Measurements from ENCODE around the gene MED19.

The MED19 gene

GRCh38 chr11:57711414-57712255 is at the start of gene MED19:
MED19 (minus strand) TSS chr11:57712215; CDS start chr11:57712179, 36 bp downstream.
- H3K36me3 ChIP-seq (ENCODE audit: control insufficient read depth in 1 of 2, insufficient read depth in 2 of 2, low read length in 2 of 2) = no peaks in the 10 kb centered on the region
- H3K4me1 ChIP-seq (ENCODE audit: control insufficient read depth in 1 of 2, insufficient read depth in 2 of 2, low read length in 2 of 2) = peaks cover 23 to 26% of the 10 kb centered on the region in 2 donors
- peak within 1 kb of the TSS; percentile 92 for H3K27ac ChIP-seq (ENCODE audit: low read depth, low read length)
- H3K9me3 ChIP-seq (ENCODE audit: control insufficient read depth in 1 of 2, low read length in 2 of 2) = no peaks in the 10 kb centered on the region
- peak within 1 kb of the TSS; percentile 96 to 98 for H3K4me3 ChIP-seq (ENCODE audit: low read depth in 1 of 2, low read length in 2 of 2)
- no peaks in the 10 kb centered on the region for H3K27me3 ChIP-seq (ENCODE audit: control insufficient read depth in 1 of 2, insufficient read depth in 2 of 2, low read length in 2 of 2)
- H3K9ac ChIP-seq (ENCODE audit: low read depth in 1 of 2, low read length in 2 of 2) = peak within 1 kb of the TSS; percentile 88 to 97

- H3K36me3 ChIP-seq (ENCODE audit: control insufficient read depth in 1 of 2, insufficient read depth in 2 of 2, low read length in 2 of 2) = no peaks in the 10 kb centered on the region
- no peak overlapping the region for H3K9ac ChIP-seq (ENCODE audit: low read depth in 1 of 2, low read length in 2 of 2)
- peaks cover 0 to 3% of the 10 kb centered on the region in 2 donors for H3K4me1 ChIP-seq (ENCODE audit: control insufficient read depth in 1 of 2, insufficient read depth in 2 of 2, low read length in 2 of 2)
- no peak overlapping the region for H3K4me3 ChIP-seq (ENCODE audit: low read depth in 1 of 2, low read length in 2 of 2)
- no peaks in the 10 kb centered on the region for H3K9me3 ChIP-seq (ENCODE audit: control insufficient read depth in 1 of 2, low read length in 2 of 2)
- no peak overlapping the region for H3K27ac ChIP-seq (ENCODE audit: low read depth, low read length)
- H3K27me3 ChIP-seq (ENCODE audit: control insufficient read depth in 1 of 2, insufficient read depth in 2 of 2, low read length in 2 of 2) = no peaks in the 10 kb centered on the region
These were observed 46.2 kb upstream of the MED19 start for GRCh38 chr11:57758174-57758573.

- Histone ChIP-seq H3K4me1 (ENCODE audit: control insufficient read depth in 1 of 2, insufficient read depth in 2 of 2, low read length in 2 of 2) (peaks cover 0 to 3% of the 10 kb centered on the region in 2 donors), H3K4me3 (ENCODE audit: low read depth in 1 of 2, low read length in 2 of 2) (no peak overlapping the region), H3K9ac (ENCODE audit: low read depth in 1 of 2, low read length in 2 of 2) (no peak overlapping the region)
These were observed 40.9 kb upstream of the MED19 start for GRCh38 chr11:57752954-57753353.

GRCh38 chr11:57751676-57752253 is 39.8 kb upstream of the MED19 start, which contains the start of gene BTBD18:
BTBD18 (minus strand) TSS chr11:57751819; CDS start chr11:57751188, 631 bp downstream.
- Histone ChIP-seq H3K9ac (ENCODE audit: low read depth in 1 of 2, low read length in 2 of 2) (no peak within 1 kb of the TSS), H3K36me3 (ENCODE audit: control insufficient read depth in 1 of 2, insufficient read depth in 2 of 2, low read length in 2 of 2) (no peaks in the 10 kb centered on the region), H3K4me1 (ENCODE audit: control insufficient read depth in 1 of 2, insufficient read depth in 2 of 2, low read length in 2 of 2) (peaks cover 0 to 3% of the 10 kb centered on the region in 2 donors), H3K4me3 (ENCODE audit: low read depth in 1 of 2, low read length in 2 of 2) (no peak within 1 kb of the TSS), H3K9me3 (ENCODE audit: control insufficient read depth in 1 of 2, low read length in 2 of 2) (no peaks in the 10 kb centered on the region), H3K27me3 (ENCODE audit: control insufficient read depth in 1 of 2, insufficient read depth in 2 of 2, low read length in 2 of 2) (no peaks in the 10 kb centered on the region), H3K27ac (ENCODE audit: low read depth, low read length) (no peak within 1 kb of the TSS)

More at GRCh38 chr11:57752954-57753353, 40.9 kb upstream of the MED19 start:
- Histone ChIP-seq H3K9me3 (ENCODE audit: control insufficient read depth in 1 of 2, low read length in 2 of 2) (no peaks in the 10 kb centered on the region), H3K27ac (ENCODE audit: low read depth, low read length) (no peak overlapping the region), H3K27me3 (ENCODE audit: control insufficient read depth in 1 of 2, insufficient read depth in 2 of 2, low read length in 2 of 2) (no peaks in the 10 kb centered on the region), H3K36me3 (ENCODE audit: control insufficient read depth in 1 of 2, insufficient read depth in 2 of 2, low read length in 2 of 2) (no peaks in the 10 kb centered on the region)

- Histone ChIP-seq H3K36me3 (ENCODE audit: control insufficient read depth in 1 of 2, insufficient read depth in 2 of 2, low read length in 2 of 2) (no peaks in the 10 kb centered on the region), H3K9ac (ENCODE audit: low read depth in 1 of 2, low read length in 2 of 2) (no peak overlapping the region), H3K4me1 (ENCODE audit: control insufficient read depth in 1 of 2, insufficient read depth in 2 of 2, low read length in 2 of 2) (peaks cover 0 to 3% of the 10 kb centered on the region in 2 donors), H3K27ac (ENCODE audit: low read depth, low read length) (no peak overlapping the region), H3K27me3 (ENCODE audit: control insufficient read depth in 1 of 2, insufficient read depth in 2 of 2, low read length in 2 of 2) (no peaks in the 10 kb centered on the region), H3K4me3 (ENCODE audit: low read depth in 1 of 2, low read length in 2 of 2) (no peak overlapping the region), H3K9me3 (ENCODE audit: control insufficient read depth in 1 of 2, low read length in 2 of 2) (no peaks in the 10 kb centered on the region)
These were observed 39.2 kb upstream of the MED19 start for GRCh38 chr11:57751176-57751575.

- H3K9ac ChIP-seq (ENCODE audit: low read depth in 1 of 2, low read length in 2 of 2) = no peak overlapping the region
- H3K36me3 ChIP-seq (ENCODE audit: control insufficient read depth in 1 of 2, insufficient read depth in 2 of 2, low read length in 2 of 2) = peaks cover 13 to 23% of the 10 kb centered on the region in 2 donors
- H3K27me3 ChIP-seq (ENCODE audit: control insufficient read depth in 1 of 2, insufficient read depth in 2 of 2, low read length in 2 of 2) = no peaks in the 10 kb centered on the region
- no peak overlapping the region for H3K4me3 ChIP-seq (ENCODE audit: low read depth in 1 of 2, low read length in 2 of 2)
- peaks cover 9 to 11% of the 10 kb centered on the region in 2 donors for H3K4me1 ChIP-seq (ENCODE audit: control insufficient read depth in 1 of 2, insufficient read depth in 2 of 2, low read length in 2 of 2)
- H3K9me3 ChIP-seq (ENCODE audit: control insufficient read depth in 1 of 2, low read length in 2 of 2) = no peaks in the 10 kb centered on the region
- no peak overlapping the region for H3K27ac ChIP-seq (ENCODE audit: low read depth, low read length)
These were observed 34.9 kb upstream of the MED19 start for GRCh38 chr11:57746920-57747319.

- H3K9me3 ChIP-seq (ENCODE audit: control insufficient read depth in 1 of 2, low read length in 2 of 2) = no peaks in the 10 kb centered on the region
- no peak overlapping the region for H3K9ac ChIP-seq (ENCODE audit: low read depth in 1 of 2, low read length in 2 of 2)
- H3K4me3 ChIP-seq (ENCODE audit: low read depth in 1 of 2, low read length in 2 of 2) = no peak overlapping the region
- no peak overlapping the region for H3K27ac ChIP-seq (ENCODE audit: low read depth, low read length)
- no peaks in the 10 kb centered on the region for H3K27me3 ChIP-seq (ENCODE audit: control insufficient read depth in 1 of 2, insufficient read depth in 2 of 2, low read length in 2 of 2)
- peaks cover 13 to 23% of the 10 kb centered on the region in 2 donors for H3K36me3 ChIP-seq (ENCODE audit: control insufficient read depth in 1 of 2, insufficient read depth in 2 of 2, low read length in 2 of 2)
- H3K4me1 ChIP-seq (ENCODE audit: control insufficient read depth in 1 of 2, insufficient read depth in 2 of 2, low read length in 2 of 2) = peaks cover 9% of the 10 kb centered on the region in 2 donors
These were observed 33.2 kb upstream of the MED19 start for GRCh38 chr11:57745206-57745605.

GRCh38 chr11:57744357-57744756 is 32.3 kb upstream of the MED19 start:
- Histone ChIP-seq H3K27me3 (ENCODE audit: control insufficient read depth in 1 of 2, insufficient read depth in 2 of 2, low read length in 2 of 2) (no peaks in the 10 kb centered on the region), H3K9me3 (ENCODE audit: control insufficient read depth in 1 of 2, low read length in 2 of 2) (no peaks in the 10 kb centered on the region), H3K36me3 (ENCODE audit: control insufficient read depth in 1 of 2, insufficient read depth in 2 of 2, low read length in 2 of 2) (peaks cover 13 to 24% of the 10 kb centered on the region in 2 donors), H3K4me1 (ENCODE audit: control insufficient read depth in 1 of 2, insufficient read depth in 2 of 2, low read length in 2 of 2) (peaks cover 9% of the 10 kb centered on the region in 2 donors), H3K27ac (ENCODE audit: low read depth, low read length) (no peak overlapping the region), H3K9ac (ENCODE audit: low read depth in 1 of 2, low read length in 2 of 2) (no peak overlapping the region), H3K4me3 (ENCODE audit: low read depth in 1 of 2, low read length in 2 of 2) (no peak overlapping the region)

GRCh38 chr11:57742087-57742452 is 30.1 kb upstream of the MED19 start:
- Histone ChIP-seq H3K9me3 (ENCODE audit: control insufficient read depth in 1 of 2, low read length in 2 of 2) (no peaks in the 10 kb centered on the region), H3K4me3 (ENCODE audit: low read depth in 1 of 2, low read length in 2 of 2) (peak overlapping the region; percentile 87 to 94), H3K36me3 (ENCODE audit: control insufficient read depth in 1 of 2, insufficient read depth in 2 of 2, low read length in 2 of 2) (peaks cover 21 to 47% of the 10 kb centered on the region in 2 donors), H3K27ac (ENCODE audit: low read depth, low read length) (peak overlapping the region; percentile 84), H3K27me3 (ENCODE audit: control insufficient read depth in 1 of 2, insufficient read depth in 2 of 2, low read length in 2 of 2) (no peaks in the 10 kb centered on the region), H3K4me1 (ENCODE audit: control insufficient read depth in 1 of 2, insufficient read depth in 2 of 2, low read length in 2 of 2) (peaks cover 9% of the 10 kb centered on the region in 2 donors), H3K9ac (ENCODE audit: low read depth in 1 of 2, low read length in 2 of 2) (peak overlapping the region; percentile 81 to 84)

All from duodenal mucosa (tissue), 2 donors.